Measurements from ENCODE around the gene SLC25A21. TPM values are rescaled to one million over a fixed set of nuclear protein-coding genes. Genes with fewer than 3 reads are reported as not detected.
A peak's percentile ranks its signal among the peaks of the same experiment; 100 is the strongest.

The SLC25A21 gene
- total and polyA plus RNA-seq, 2 of the 13 experiments (the other 11 are each of a cell fraction or from before 2014, with no cell fraction given), result 1.9 to 2.9 TPM

- TF ChIP-seq ZNF260 (CRISPR knock-in tag; IDR thresholded peaks at IDR 0.05; ENCODE audit: borderline replicate concordance, low read depth), result peak; percentile 98
- peak; percentile 98 for TF ChIP-seq AHR (CRISPR knock-in tag; IDR thresholded peaks at IDR 0.05)
- peak; percentile 96 for TF ChIP-seq ZNF317 (CRISPR knock-in tag; IDR thresholded peaks at IDR 0.05)
- peak; percentile 95 for TF ChIP-seq IKZF4 (CRISPR knock-in tag; IDR thresholded peaks at IDR 0.05; ENCODE audit: borderline replicate concordance, low read depth, not compliant biosample characterization)
- peak; percentile 89 for TF ChIP-seq ZNF263 (CRISPR knock-in tag; IDR thresholded peaks at IDR 0.05)
- TF ChIP-seq ZNF280B (CRISPR knock-in tag; IDR thresholded peaks at IDR 0.05; ENCODE audit: borderline replicate concordance), result peak; percentile 100
- peak; percentile 98 for TF ChIP-seq ZNF570 (CRISPR knock-in tag; IDR thresholded peaks at IDR 0.05; ENCODE audit: borderline replicate concordance)
- peak; percentile 100 for TF ChIP-seq ZNF784 (CRISPR knock-in tag; IDR thresholded peaks at IDR 0.05; ENCODE audit: borderline replicate concordance)
- peak; percentile 99; the same call in 1 of the 2 replicates for TF ChIP-seq ZNF431 (CRISPR knock-in tag; IDR thresholded peaks at IDR 0.05; ENCODE audit: borderline replicate concordance, low read depth)
- TF ChIP-seq GZF1 (CRISPR knock-in tag; IDR thresholded peaks at IDR 0.05), result peak; percentile 93
- TF ChIP-seq, protein P1, sequence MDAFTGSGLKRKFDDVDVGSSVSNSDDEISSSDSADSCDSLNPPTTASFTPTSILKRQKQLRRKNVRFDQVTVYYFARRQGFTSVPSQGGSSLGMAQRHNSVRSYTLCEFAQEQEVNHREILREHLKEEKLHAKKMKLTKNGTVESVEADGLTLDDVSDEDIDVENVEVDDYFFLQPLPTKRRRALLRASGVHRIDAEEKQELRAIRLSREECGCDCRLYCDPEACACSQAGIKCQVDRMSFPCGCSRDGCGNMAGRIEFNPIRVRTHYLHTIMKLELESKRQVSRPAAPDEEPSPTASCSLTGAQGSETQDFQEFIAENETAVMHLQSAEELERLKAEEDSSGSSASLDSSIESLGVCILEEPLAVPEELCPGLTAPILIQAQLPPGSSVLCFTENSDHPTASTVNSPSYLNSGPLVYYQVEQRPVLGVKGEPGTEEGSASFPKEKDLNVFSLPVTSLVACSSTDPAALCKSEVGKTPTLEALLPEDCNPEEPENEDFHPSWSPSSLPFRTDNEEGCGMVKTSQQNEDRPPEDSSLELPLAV (CRISPR knock-in tag; conservative IDR thresholded peaks at IDR 0.05; ENCODE audit: low read depth), result no peak; the same call in 1 of the 2 replicates
- TF ChIP-seq RCOR2 (CRISPR knock-in tag; IDR thresholded peaks at IDR 0.05), result 0 out of 2 replicates have a peak, but pooled peaks have one; percentile 69
- peak; percentile 32; the same call in 1 of the 2 replicates for TF ChIP-seq ZBTB21 (CRISPR knock-in tag; IDR thresholded peaks at IDR 0.05)
- TF ChIP-seq, protein P2, sequence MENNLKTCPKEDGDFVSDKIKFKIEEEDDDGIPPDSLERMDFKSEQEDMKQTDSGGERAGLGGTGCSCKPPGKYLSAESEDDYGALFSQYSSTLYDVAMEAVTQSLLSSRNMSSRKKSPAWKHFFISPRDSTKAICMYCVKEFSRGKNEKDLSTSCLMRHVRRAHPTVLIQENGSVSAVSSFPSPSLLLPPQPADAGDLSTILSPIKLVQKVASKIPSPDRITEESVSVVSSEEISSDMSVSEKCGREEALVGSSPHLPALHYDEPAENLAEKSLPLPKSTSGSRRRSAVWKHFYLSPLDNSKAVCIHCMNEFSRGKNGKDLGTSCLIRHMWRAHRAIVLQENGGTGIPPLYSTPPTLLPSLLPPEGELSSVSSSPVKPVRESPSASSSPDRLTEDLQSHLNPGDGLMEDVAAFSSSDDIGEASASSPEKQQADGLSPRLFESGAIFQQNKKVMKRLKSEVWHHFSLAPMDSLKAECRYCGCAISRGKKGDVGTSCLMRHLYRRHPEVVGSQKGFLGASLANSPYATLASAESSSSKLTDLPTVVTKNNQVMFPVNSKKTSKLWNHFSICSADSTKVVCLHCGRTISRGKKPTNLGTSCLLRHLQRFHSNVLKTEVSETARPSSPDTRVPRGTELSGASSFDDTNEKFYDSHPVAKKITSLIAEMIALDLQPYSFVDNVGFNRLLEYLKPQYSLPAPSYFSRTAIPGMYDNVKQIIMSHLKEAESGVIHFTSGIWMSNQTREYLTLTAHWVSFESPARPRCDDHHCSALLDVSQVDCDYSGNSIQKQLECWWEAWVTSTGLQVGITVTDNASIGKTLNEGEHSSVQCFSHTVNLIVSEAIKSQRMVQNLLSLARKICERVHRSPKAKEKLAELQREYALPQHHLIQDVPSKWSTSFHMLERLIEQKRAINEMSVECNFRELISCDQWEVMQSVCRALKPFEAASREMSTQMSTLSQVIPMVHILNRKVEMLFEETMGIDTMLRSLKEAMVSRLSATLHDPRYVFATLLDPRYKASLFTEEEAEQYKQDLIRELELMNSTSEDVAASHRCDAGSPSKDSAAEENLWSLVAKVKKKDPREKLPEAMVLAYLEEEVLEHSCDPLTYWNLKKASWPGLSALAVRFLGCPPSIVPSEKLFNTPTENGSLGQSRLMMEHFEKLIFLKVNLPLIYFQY (CRISPR knock-in tag; IDR thresholded peaks at IDR 0.05; ENCODE audit: borderline replicate concordance), result peak; percentile 77; the same call in 1 of the 2 replicates
- peak; percentile 86 for TF ChIP-seq ZBTB49 (CRISPR knock-in tag; IDR thresholded peaks at IDR 0.05; ENCODE audit: borderline replicate concordance)
- peak; percentile 56; the same call in 1 of the 2 replicates for TF ChIP-seq FLYWCH1 (CRISPR knock-in tag; IDR thresholded peaks at IDR 0.05)
- TF ChIP-seq ZNF354B (CRISPR knock-in tag; IDR thresholded peaks at IDR 0.05), result peak; percentile 75; the same call in 1 of the 2 replicates
These were observed at the start of gene SLC25A21 (continued) for GRCh38 chr14:37172024-37172869.
